NB4 (cell line): ENCODE results near the gene GRID2.

Experiments used
- CTCF ChIP-seq: IDR thresholded peaks from one replicate; pipeline ENCODE4 v1.5.1; 2012; ENCODE audit warnings: low read depth, low read length
- MYC ChIP-seq: IDR thresholded peaks from 2 replicates; pipeline ENCODE4 v1.6.1; 2011; ENCODE audit warnings: low read depth, low read length
- POLR2A ChIP-seq: IDR thresholded peaks from 2 replicates; pipeline ENCODE4 v1.6.1; 2011; ENCODE audit warnings: mild to moderate bottlenecking; ENCODE audit not compliant: insufficient read length; ENCODE audit errors: extremely low read depth

- TF ChIP-seq CTCF (peak; percentile 32), POLR2A (no peak), MYC (no peak)
These were observed 83.8 kb downstream of the GRID2 start for GRCh38 chr4:92387459-92388069.
